Neural progenitor cell (in vitro differentiated cells): ENCODE measurements around the gene ADIG.

Experiments used
- CTCF ChIP-seq: fragments of 200-600 bp; sonication (generic); IDR thresholded peaks from 2 replicates; pipeline ENCODE4 v1.5.1; 2017; ENCODE audit warnings: antibody characterized with exemption, mild to moderate bottlenecking
- EZH2 ChIP-seq: fragments of 200-600 bp; sonication (generic); IDR thresholded peaks from 2 replicates; pipeline ENCODE4 v1.6.1; 2017; ENCODE audit warnings: antibody characterized with exemption, mild to moderate bottlenecking, moderate library complexity

DNA sequence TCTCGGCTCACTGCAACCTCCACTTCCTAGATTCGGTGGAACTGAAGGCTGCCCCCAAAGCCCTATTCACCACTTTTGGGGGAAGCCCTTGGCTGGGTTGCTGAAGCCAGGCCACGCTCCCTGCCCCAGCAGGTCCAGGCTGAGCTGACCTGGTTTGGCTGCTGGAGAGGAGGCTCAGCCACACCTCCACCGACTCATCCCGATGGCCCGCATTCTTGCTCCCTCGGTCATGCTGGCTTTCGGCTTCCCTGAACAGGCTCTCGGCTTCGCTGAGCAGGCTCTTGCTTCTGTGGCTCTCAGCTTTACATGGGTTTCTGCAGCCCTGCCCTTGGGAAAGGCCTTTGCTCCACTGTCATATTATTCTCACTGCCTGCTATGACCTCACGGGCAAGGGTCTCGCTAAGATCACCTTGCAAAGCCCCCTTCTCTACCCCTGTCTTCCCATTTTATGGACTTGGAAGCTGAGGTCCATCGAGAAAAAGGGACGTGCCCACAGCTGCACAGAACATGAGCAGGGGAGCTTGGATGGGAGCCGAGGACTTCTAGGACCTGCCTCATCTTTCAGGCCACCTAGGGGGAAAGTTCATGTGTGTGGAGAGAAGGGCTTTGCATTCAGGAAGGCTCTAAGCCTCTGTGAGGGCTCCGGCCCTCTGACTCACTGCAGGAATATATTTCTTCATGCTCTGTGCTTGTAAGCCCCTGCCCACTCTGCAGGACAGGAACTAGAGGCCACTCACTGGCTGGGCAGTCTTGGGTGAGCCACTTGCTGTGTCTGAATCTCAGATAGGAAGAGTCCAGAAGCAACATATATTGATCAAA lies 36.2 kb downstream of the ADIG start:
- no peak for TF ChIP-seq CTCF
- no peak for TF ChIP-seq EZH2
